Measurements from ENCODE around the gene IKBIP.
"Not testable (repeated sequence)": the region's sequence is repeated elsewhere in the genome, so short reads cannot be mapped to it uniquely, and the experiment has no call there.

Gene IKBIP

GRCh38 chr12:98644712-98645571, at the start of gene IKBIP, which contains the start of gene APAF1:
IKBIP (minus strand) TSS chr12:98644788; CDS start chr12:98644701, 87 bp downstream.
APAF1 (plus strand) TSS chr12:98645290; CDS start chr12:98648360, 3,070 bp downstream.
- peak; percentile 70 for DNase-seq

- DNase-seq: no peak
Observed at GRCh38 chr12:98691351-98691750, 46.8 kb upstream of the IKBIP start.

- DNase-seq: no peak
Observed at GRCh38 chr12:98686603-98687002, 42.0 kb upstream of the IKBIP start.

- no peak for DNase-seq
Observed at GRCh38 chr12:98684199-98684598, 39.6 kb upstream of the IKBIP start.

- DNase-seq: no peak
Observed at GRCh38 chr12:98679611-98680005, 35.0 kb upstream of the IKBIP start.

- no peak for DNase-seq
Observed at GRCh38 chr12:98678946-98679610, 34.5 kb upstream of the IKBIP start.

- DNase-seq: no peak
Observed at GRCh38 chr12:98678236-98678945, 33.8 kb upstream of the IKBIP start.

GRCh38 chr12:98674841-98675240, 30.3 kb upstream of the IKBIP start:
- no peak for DNase-seq

GRCh38 chr12:98671459-98671858, 26.9 kb upstream of the IKBIP start:
- no peak for DNase-seq

- no peak for DNase-seq
Observed at GRCh38 chr12:98669751-98670150, 25.2 kb upstream of the IKBIP start.

- DNase-seq: no peak
Observed at GRCh38 chr12:98660521-98660920, 15.9 kb upstream of the IKBIP start.

- no peak for DNase-seq
Observed at GRCh38 chr12:98656289-98657101, 11.9 kb upstream of the IKBIP start.

GRCh38 chr12:98653866-98654493, 9.4 kb upstream of the IKBIP start:
- no peak for DNase-seq

- no peak for DNase-seq
Observed at GRCh38 chr12:98651328-98651727, 6.7 kb upstream of the IKBIP start.

GRCh38 chr12:98646294-98647090, 1.9 kb upstream of the IKBIP start:
- no peak for DNase-seq

GRCh38 chr12:98645572-98646067, 1.0 kb upstream of the IKBIP start:
- no peak for DNase-seq

GRCh38 chr12:98644433-98644711, 216 bp downstream of the IKBIP start:
- no peak for DNase-seq

- not testable (repeated sequence) for DNase-seq
Observed at GRCh38 chr12:98642801-98643200, 1.8 kb downstream of the IKBIP start.

GRCh38 chr12:98639491-98639890, 5.1 kb downstream of the IKBIP start:
- DNase-seq: no peak

GRCh38 chr12:98638009-98638408, 6.6 kb downstream of the IKBIP start:
- no peak for DNase-seq

GRCh38 chr12:98637068-98637467, 7.5 kb downstream of the IKBIP start:
- no peak for DNase-seq

Measured in cortex of kidney (tissue), 1 donor.